ENCODE data around the gene SELENOK. TPM values are rescaled to one million over a fixed set of nuclear protein-coding genes. Genes with fewer than 3 reads are reported as not detected.
"Not testable (repeated sequence)": the region's sequence is repeated elsewhere in the genome, so short reads cannot be mapped to it uniquely, and the experiment has no call there.

Gene SELENOK
- total RNA-seq, 1 donor from 2014 or later, result 76.6 TPM

- Mint-ChIP-seq H3K36me3 (peaks cover 2% of the 10 kb centered on the region), H3K4me3 (no peak overlapping the region), H3K9me3 (peaks cover 16% of the 10 kb centered on the region), H3K27ac (no peak overlapping the region), H3K4me1 (peaks cover 10% of the 10 kb centered on the region), H3K27me3 (ENCODE audit: insufficient read depth, low read depth) (no peaks in the 10 kb centered on the region)
- Histone ChIP-seq H3K4me2 (no peak overlapping the region), H4K20me1 (ENCODE audit: low read depth) (no peaks in the 10 kb centered on the region), H2AFZ (replicated peaks) (no peak overlapping the region), H3K9me3 (ENCODE audit: low read depth) (no peaks in the 10 kb centered on the region), H3K36me3 (no peaks in the 10 kb centered on the region), H3K9ac (no peak overlapping the region), H3K4me3 (no peak overlapping the region), H3K27ac (no peak overlapping the region), H3K27me3 (no peaks in the 10 kb centered on the region), H3K79me2 (ENCODE audit: low read depth) (no peaks in the 10 kb centered on the region), H3K4me1 (no peaks in the 10 kb centered on the region), H3F3A (ENCODE audit: low read depth) (peaks cover 13% of the 10 kb centered on the region)
- TF ChIP-seq EZH2 (IDR thresholded peaks at IDR 0.05) (no peak), EZH2phosphoT487 (IDR thresholded peaks at IDR 0.05) (no peak), CTCF (IDR thresholded peaks at IDR 0.05) (no peak)
- DNase-seq (ENCODE audit: low spot score), result no peak
These were observed 43.7 kb upstream of the SELENOK start for GRCh38 chr3:53935283-53935901.

GRCh38 chr3:53927208-53927872 is 35.7 kb upstream of the SELENOK start:
- H3F3A ChIP-seq (ENCODE audit: low read depth); H3K9ac ChIP-seq; H3K9me3 Mint-ChIP-seq; H3K4me3 Mint-ChIP-seq; H4K20me1 ChIP-seq (ENCODE audit: low read depth); H3K27ac Mint-ChIP-seq; H3K36me3 ChIP-seq; H3K36me3 Mint-ChIP-seq; H3K79me2 ChIP-seq (ENCODE audit: low read depth); H3K4me2 ChIP-seq; H3K4me1 Mint-ChIP-seq; H3K4me1 ChIP-seq; H3K4me3 ChIP-seq; H3K27ac ChIP-seq; DNase-seq (ENCODE audit: low spot score); H3K27me3 ChIP-seq; H3K9me3 ChIP-seq (ENCODE audit: low read depth); H3K27me3 Mint-ChIP-seq (ENCODE audit: insufficient read depth, low read depth): not testable (repeated sequence)
- H2AFZ ChIP-seq (replicated peaks), result peak overlapping the region; percentile 76

- Histone ChIP-seq H3K4me1 (no peaks in the 10 kb centered on the region), H3K4me2 (no peak overlapping the region), H3K27me3 (peaks cover 7% of the 10 kb centered on the region), H2AFZ (replicated peaks) (no peak overlapping the region), H3K27ac (no peak overlapping the region), H3K9me3 (ENCODE audit: low read depth) (no peaks in the 10 kb centered on the region), H3K36me3 (peaks cover 5% of the 10 kb centered on the region), H3F3A (ENCODE audit: low read depth) (no peaks in the 10 kb centered on the region), H3K4me3 (no peak overlapping the region), H4K20me1 (ENCODE audit: low read depth) (no peaks in the 10 kb centered on the region), H3K79me2 (ENCODE audit: low read depth) (no peaks in the 10 kb centered on the region), H3K9ac (no peak overlapping the region)
- Mint-ChIP-seq H3K27me3 (ENCODE audit: insufficient read depth, low read depth) (peaks cover 3% of the 10 kb centered on the region), H3K4me1 (no peaks in the 10 kb centered on the region), H3K27ac (no peak overlapping the region), H3K36me3 (no peaks in the 10 kb centered on the region), H3K4me3 (no peak overlapping the region), H3K9me3 (peaks cover 10% of the 10 kb centered on the region)
- no peak for DNase-seq (ENCODE audit: low spot score)
- TF ChIP-seq CTCF (IDR thresholded peaks at IDR 0.05) (peak; percentile 7), EZH2phosphoT487 (IDR thresholded peaks at IDR 0.05) (no peak)
These were observed 29.6 kb upstream of the SELENOK start for GRCh38 chr3:53921296-53921695.

- no peak overlapping the region for H3K9ac ChIP-seq
- no peaks in the 10 kb centered on the region for H4K20me1 ChIP-seq (ENCODE audit: low read depth)
- peaks cover 5% of the 10 kb centered on the region for H3K36me3 ChIP-seq
- DNase-seq (ENCODE audit: low spot score), result no peak
- H3F3A ChIP-seq (ENCODE audit: low read depth), result no peaks in the 10 kb centered on the region
- no peak overlapping the region for H3K4me3 Mint-ChIP-seq
- TF ChIP-seq CTCF (IDR thresholded peaks at IDR 0.05), result no peak
- TF ChIP-seq EZH2 (IDR thresholded peaks at IDR 0.05), result no peak
- TF ChIP-seq EZH2phosphoT487 (IDR thresholded peaks at IDR 0.05), result no peak
- H3K9me3 ChIP-seq (ENCODE audit: low read depth), result no peaks in the 10 kb centered on the region
- H3K4me1 Mint-ChIP-seq, result no peaks in the 10 kb centered on the region
- peaks cover 23% of the 10 kb centered on the region for H3K27me3 ChIP-seq
- H3K27ac Mint-ChIP-seq, result no peak overlapping the region
- H3K4me2 ChIP-seq, result no peak overlapping the region
- peaks cover 3% of the 10 kb centered on the region for H3K27me3 Mint-ChIP-seq (ENCODE audit: insufficient read depth, low read depth)
- no peak overlapping the region for H3K27ac ChIP-seq
- H3K4me3 ChIP-seq, result no peak overlapping the region
- H3K4me1 ChIP-seq, result no peaks in the 10 kb centered on the region
- no peaks in the 10 kb centered on the region for H3K36me3 Mint-ChIP-seq
- peaks cover 10% of the 10 kb centered on the region for H3K9me3 Mint-ChIP-seq
- H2AFZ ChIP-seq (replicated peaks), result no peak overlapping the region
- no peaks in the 10 kb centered on the region for H3K79me2 ChIP-seq (ENCODE audit: low read depth)
These were observed 28.1 kb upstream of the SELENOK start for GRCh38 chr3:53919741-53920140.
